DMS 273 (cell line): Measurements from ENCODE around the gene SPRED1.
A peak's percentile ranks its signal among the peaks of the same experiment; 100 is the strongest.

Experiments
- DNase-seq: peaks from one replicate; lab custom pipeline; 2025; ENCODE audit not compliant: unreplicated experiment; lab: John Stamatoyannopoulos, UW

The SPRED1 gene

GRCh38 chr15:38252481-38253350 lies at the start of gene SPRED1:
Gene SPRED1, plus strand, starts transcription at chr15:38252836. Its CDS starts 350 bp downstream, at chr15:38253186.
- peak; percentile 82 for DNase-seq

- no peak for DNase-seq
Measured at GRCh38 chr15:38205526-38206272, 46.9 kb upstream of the SPRED1 start.

GRCh38 chr15:38207621-38208020 lies 45.0 kb upstream of the SPRED1 start:
- no peak for DNase-seq

- DNase-seq = no peak
Measured at GRCh38 chr15:38208206-38208605, 44.4 kb upstream of the SPRED1 start.

- DNase-seq = no peak
Measured at GRCh38 chr15:38208779-38209178, 43.9 kb upstream of the SPRED1 start.

- DNase-seq = no peak
Measured at GRCh38 chr15:38211249-38211648, 41.4 kb upstream of the SPRED1 start.

- no peak for DNase-seq
Measured at GRCh38 chr15:38211811-38212210, 40.8 kb upstream of the SPRED1 start.

GRCh38 chr15:38212729-38213351 lies 39.8 kb upstream of the SPRED1 start:
- no peak for DNase-seq

- no peak for DNase-seq
Measured at GRCh38 chr15:38213356-38213755, 39.3 kb upstream of the SPRED1 start.

- no peak for DNase-seq
Measured at GRCh38 chr15:38215707-38216106, 36.9 kb upstream of the SPRED1 start.

GRCh38 chr15:38216763-38217162 lies 35.9 kb upstream of the SPRED1 start:
- DNase-seq = no peak

- DNase-seq = no peak
Measured at GRCh38 chr15:38217191-38217595, 35.4 kb upstream of the SPRED1 start.

- DNase-seq = no peak
Measured at GRCh38 chr15:38217788-38218609, 34.6 kb upstream of the SPRED1 start.

- DNase-seq = no peak
Measured at GRCh38 chr15:38220606-38221273, 31.9 kb upstream of the SPRED1 start.

GRCh38 chr15:38224486-38224885 lies 28.1 kb upstream of the SPRED1 start:
- DNase-seq = no peak

- DNase-seq = no peak
Measured at GRCh38 chr15:38225381-38225780, 27.3 kb upstream of the SPRED1 start.

GRCh38 chr15:38226608-38227266 lies 25.9 kb upstream of the SPRED1 start:
- peak; percentile 8 for DNase-seq

GRCh38 chr15:38227941-38228340 lies 24.7 kb upstream of the SPRED1 start:
- no peak for DNase-seq

- no peak for DNase-seq
Measured at GRCh38 chr15:38228618-38229017, 24.0 kb upstream of the SPRED1 start.
